ENCODE data around the gene SFXN2.
A peak's percentile ranks its signal among the peaks of the same experiment; 100 is the strongest.
"Not testable (repeated sequence)": the region's sequence is repeated elsewhere in the genome, so short reads cannot be mapped to it uniquely, and the experiment has no call there.

Gene SFXN2

DNA sequence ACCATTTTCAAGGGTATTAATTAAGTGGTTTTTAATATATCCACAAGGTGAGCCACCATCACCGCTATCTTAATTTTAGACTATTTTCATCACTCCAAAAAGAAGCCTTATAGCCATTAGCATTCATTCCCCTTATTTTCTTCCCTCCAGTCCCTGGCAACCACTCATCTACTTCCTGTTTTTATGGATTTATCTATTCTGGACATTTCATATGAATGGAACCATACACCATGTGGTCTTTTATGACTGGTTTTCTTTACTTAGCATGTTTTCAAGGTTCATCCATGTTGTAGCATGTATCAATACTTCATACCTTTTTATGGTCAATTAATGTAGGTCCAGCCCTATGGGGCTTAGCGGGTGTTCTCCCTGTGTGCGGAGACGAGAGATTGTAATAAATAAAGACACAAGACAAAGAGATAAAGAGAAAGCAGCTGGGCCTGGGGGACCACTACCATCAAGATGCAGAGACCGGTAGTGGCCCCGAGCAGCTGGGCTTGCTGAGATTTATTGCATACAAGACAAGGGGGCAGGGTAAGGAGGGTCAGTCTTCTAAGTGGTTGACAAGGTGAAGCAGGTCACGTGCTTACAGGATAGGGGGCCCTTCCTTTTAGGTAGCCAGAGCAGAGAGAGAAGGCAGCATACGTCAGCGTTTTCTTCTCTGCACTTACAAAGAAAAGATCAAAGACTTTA, 44.0 kb downstream of the SFXN2 start:
- no peak for DNase-seq

DNA sequence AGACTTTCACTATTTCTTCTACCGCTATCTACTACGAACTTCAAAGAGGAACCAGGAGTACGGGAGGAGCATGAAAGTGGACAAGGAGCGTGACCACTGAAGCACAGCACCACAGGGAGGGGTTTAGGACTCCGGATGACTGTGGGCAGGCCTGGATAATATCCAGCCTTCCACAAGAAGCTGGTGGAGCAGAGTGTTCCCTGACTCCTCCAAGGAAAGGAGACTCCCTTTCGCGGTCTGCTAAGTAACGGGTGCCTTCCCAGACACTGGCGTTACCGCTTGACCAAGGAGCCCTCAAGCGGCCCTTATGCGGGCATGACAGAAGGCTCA, 44.5 kb downstream of the SFXN2 start:
- DNase-seq: not testable (repeated sequence)

DNA sequence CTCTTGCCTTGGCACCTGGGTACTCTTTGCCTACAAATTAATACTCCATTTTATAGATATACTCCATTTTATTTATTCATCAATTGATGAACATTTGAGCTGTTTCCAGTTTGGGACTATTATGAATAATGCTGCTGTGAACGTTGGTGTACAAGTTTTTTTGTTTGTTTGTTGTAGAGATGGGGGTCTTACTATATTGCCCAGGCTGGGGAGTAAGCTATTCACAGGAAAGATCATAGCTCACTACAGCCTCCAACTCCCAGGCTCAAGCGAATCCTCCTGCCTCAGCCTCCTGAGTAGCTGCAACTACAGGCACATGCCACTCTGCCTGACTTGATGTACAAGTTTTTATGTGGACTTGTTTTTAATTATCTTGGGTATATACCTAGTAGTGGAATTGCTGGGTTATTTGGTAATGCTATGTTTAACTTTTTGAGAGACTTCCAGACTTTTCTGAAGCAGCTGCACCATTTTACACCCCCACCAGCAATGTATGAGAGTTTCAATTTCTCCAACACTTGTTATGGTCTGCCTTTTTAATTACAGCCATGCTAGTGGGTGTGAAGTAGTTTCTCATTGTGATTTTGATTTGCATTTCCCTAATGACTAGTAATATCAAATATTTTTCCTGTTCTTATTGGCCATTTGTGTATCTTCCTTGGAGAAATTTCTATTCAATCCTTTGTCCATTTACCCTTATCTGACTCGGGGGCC, 45.2 kb downstream of the SFXN2 start:
- no peak for DNase-seq

DNA sequence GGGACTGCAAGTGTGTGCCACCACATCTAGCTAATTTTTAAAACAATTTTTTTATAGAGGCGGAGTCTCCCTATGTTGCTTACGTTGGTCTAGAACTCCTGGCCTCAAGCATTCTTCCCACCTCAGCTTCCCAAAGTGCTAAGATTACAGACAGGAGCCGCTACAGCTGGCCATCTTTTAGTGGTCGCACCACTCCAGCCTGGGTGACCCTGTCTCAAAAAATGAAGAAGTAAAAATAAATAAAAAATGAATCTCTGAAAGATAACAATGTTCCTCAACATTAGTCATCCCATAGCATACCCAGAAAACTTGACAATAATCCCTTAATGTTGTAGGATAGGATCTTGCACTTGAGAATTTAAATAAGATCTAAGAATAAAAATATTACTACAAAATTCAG, 47.5 kb downstream of the SFXN2 start:
- DNase-seq: no peak

DNA sequence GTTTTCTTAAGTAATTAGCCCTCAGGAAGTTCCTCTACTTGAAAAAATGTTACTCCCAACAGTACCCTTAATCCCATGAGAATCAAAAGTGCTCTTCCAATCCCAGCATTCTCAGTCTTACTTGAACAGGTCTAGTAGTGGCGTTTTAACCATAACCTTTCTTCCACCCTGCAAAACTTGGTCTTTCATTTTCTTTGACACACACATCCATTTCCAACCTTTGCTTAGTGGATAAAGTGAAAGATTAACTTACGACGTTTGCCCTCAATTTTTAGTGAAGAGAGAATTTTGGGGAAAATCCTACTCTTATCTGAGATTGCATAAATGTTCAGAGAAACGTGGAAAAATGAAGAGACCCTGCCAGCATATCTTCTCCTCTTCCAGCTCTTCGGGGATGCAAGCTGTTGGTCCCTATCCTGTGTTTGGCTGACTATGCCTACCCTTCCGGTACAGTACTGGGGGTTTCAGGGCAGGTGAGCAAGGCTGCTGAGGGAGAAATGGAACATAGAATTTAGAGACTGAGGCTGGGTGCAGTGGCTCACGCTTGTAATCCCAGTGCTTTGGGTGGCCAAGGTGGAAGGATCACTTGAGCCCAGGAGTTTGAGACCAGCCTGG, 48.1 kb downstream of the SFXN2 start:
- DNase-seq: no peak

DNA sequence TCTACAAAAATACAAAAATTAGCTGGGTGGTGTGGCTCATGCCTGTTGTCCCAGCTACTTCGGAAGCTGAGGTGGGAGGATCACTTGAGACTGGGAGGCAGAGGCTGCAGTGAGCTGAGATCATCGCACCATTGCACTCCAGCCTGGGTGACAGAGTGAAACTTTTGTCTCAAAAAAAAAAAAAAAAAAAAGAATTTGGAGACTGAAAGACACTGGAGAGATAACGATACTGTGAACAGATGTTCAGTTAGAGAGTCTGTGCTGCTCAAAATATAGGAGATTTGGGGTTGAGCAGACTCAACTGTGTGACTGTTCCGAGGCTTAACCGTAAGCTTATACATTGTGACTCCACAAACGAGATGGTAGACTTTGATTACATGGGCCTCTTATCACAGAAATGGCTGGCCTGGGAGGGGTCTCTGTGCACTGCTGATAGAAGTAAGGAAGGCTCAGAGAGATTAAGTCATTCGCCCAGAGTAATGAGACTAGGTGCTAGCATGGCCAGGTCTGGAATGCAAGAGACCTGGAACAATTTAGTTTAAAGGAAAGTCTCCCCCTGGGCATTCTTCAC, 48.7 kb downstream of the SFXN2 start:
- no peak for DNase-seq

DNA sequence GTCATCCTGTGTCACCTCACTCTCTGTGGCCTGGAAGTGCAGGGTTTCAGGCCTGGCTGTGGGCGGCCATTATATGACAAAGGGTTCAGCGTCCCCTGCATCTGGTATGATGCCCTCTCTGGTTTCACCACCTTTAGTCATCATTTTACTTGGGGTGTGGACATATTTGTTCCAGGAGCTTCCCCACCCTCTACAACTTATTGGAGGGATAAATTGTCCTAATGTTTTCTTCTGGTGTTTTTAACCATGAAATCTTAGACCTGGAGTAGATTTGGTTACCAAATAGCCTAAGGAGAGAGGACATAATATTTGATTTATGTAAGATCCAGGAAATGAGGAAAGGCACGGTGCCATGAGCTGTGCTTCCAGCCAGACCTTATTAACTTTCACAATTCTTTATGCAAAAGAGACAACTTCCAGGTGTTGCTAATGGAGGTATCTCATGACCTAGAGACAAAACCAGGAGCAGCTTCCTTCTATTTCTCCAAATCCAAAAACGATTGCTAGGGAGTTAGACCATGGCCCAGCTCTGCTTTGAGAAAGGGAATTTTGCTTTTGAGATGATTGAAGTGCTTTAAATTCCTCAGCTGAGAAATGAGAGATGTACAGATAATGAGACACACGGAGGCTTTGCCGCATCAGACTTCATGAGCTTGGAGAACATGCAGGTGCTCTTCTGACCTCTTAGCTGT, 50.2 kb downstream of the SFXN2 start:
- DNase-seq: no peak

DNA sequence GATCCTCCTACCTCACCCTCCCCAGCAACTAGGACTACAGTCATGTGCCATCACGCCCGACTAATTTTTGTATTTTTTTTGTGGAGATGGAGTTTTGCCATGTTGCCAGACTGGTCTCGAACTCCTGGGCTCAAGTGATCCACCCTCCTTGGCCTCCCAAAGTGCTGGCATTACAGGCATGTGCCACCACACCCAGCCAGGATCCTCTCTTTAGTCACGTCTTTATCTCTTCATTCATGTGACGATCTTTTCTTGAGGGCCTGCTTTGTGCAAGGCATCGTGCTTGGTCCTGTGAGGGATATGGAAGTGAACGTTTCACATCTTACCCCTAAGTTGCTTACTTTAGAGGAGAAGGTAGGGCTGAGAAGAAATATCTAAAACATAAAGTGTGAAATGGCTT, 50.9 kb downstream of the SFXN2 start:
- DNase-seq: no peak

DNA sequence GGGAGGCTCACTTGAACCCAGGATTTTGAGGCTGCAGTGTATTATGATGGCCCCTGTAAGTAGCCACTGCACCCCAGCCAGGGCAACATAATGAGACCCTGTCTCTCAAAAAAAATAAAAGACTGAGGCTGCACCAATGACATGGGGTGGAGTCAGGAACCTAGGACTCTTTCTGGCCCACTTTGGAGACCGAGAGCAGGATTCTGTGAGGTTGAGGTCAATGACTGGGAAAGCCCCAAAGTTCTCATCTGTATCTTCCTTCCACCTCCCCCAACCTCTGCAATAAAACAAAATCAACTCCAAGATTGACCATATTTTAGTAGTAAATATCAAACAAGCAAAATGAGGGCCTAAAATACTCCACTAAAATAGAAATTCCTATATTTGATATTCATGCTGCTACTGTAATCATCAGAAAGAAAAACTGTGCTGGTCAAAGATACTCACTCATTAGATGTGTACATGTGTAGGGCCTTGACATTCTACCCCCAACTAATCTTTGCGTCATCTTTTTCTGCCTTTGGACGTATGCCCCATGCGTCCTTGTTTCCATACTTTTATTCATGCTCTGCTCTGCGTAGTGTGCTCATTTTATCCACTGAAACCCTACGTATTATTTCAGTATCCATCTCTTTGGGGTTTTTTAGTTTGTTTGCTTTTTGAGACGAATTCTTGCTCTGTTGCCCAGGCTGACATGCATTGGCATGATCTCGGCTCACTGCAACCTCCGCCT, 53.2 kb downstream of the SFXN2 start:
- DNase-seq: no peak

DNA sequence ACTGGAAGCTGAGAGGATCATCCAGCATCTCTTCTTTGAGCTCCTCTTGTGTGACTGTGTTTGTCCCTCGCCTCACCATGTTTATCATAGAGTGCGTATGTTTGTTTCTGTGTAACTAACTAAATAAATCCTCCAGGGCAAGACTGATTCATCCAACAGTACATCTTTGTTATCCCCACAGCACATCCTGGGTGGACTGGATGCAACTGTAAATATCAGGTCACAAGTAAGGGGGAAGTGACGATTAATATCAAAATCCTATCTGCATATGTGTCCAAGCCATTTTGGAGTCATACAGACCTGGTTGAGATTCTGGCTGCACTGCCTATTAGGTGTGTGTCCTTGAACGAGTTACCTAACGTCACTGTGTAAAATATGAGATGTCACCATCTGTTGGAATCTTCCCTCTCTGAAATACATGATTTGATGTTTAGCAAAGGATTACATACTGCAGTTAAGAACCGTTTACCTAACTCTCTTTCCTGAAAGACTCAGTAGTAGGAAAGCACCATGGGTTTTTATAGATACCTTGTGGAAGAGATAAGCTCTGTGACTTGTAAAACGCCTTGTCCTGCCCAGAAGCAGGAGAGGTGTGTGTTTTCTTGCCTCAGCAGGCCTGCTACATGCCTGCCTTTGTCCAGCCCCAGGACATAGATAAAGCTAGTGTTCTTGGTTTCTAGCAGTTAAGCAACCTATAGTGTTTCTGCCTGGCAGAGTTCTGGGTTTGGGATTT, 55.1 kb downstream of the SFXN2 start:
- no peak for DNase-seq

DNA sequence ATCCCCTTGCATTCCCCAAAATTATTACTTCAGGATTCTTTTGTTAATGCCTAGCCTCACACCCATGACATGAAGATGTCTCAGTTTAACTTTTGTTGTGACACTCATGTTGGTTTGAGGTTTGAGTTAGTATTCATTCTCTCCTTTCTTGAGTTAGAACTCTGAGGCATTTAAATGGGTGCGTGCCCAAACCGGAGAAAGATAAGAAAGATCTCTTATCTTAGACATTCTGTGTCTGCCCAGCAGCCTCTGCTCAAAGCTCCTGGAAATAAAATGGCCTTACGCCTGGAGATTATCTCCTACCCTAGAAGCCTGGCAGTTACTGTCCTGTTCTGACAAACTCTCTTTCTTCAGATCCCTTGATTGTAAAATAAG, 55.7 kb downstream of the SFXN2 start:
- no peak for DNase-seq

DNA sequence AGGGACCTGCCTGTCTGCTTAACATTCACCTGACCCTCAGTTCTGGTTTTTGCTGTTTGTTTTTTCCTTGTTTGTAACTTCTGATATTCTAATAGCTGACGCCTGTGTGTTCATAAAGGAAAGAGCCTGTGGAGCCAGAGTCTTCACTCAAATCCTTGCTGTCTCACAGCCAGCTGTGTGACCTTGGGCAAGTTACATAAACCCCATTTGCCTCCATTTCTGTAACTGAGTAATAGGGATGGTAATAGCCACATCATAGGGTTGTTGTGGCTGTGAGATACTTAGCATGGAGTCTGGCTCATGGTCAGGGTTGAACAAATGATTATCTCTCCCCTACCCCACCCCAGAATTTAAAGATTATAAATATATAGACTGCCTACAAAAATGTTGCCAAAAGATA, 56.4 kb downstream of the SFXN2 start:
- DNase-seq: no peak

DNA sequence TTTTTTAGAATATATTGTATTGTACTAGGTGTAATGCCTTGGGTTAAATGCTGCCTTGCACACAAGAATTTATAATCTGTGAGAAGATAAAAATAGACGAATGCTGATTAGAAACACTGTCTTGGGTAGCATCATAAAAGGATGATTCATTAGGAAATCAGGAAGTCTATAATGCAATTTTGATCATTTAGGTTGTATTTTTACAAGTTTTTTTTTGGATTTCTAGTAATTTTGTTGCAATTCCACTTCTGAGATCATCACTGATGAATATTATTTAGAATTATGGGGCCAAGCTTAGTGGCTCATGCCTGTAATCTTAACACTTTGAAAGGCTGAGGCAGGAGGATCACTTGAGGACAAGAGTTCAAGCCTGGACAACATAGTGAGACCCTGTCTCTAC, 58.9 kb downstream of the SFXN2 start:
- no peak for DNase-seq

DNA sequence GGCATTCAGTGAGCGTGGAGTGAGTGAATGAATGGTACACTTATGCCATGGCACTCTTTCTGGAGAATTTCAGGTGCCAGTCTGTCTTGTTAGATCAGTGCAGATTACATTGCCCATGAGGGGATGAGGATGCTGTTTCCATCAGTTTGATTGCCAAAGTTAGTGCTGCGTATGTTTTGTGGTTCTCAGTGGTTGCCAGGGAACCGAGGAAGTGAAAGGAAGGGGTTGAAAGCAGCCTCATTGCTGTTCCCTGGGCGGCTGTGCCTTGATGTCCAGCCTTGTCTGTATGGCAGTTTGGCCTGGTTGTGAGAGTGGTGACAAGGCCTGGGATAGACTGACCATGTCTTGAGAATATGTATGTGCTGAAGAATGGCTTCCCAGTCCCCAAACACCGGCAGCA, 59.5 kb downstream of the SFXN2 start:
- peak; percentile 38 for DNase-seq

DNA sequence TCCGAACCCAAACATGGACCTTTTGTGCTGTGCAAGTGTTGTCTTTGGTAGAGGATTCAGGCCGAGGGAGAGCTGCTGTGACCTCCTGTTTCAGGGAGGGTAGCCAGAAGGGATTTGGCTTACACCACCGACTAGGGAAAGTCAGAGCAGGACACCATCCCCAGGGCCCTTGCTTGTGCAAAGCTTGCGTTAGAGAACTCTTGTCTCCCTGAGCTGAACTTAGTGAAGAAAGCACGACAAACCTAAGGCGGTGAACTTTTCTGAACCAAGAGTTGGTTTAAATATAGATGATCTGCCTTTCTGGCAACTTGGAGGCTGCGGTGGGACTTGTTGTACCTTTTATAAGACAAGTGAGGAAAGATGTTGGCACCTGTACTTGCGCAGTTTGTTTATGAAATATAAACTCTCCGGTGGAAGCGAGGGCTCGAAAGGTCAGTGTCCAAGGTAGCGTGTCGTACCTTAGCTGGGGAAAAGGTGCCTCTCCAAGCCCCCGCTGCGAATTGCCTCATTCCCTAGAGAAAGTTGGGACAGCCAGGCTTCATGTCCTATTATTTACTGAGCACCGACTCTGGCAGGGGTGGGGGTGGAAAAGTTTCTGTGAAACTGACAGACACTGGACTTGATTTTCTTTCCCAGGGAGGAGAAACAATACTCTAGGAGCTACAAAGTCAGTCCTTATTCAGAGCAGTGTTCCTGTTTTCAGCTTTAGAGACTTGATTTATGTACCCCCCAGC, 60.9 kb downstream of the SFXN2 start:
- DNase-seq: no peak

DNA sequence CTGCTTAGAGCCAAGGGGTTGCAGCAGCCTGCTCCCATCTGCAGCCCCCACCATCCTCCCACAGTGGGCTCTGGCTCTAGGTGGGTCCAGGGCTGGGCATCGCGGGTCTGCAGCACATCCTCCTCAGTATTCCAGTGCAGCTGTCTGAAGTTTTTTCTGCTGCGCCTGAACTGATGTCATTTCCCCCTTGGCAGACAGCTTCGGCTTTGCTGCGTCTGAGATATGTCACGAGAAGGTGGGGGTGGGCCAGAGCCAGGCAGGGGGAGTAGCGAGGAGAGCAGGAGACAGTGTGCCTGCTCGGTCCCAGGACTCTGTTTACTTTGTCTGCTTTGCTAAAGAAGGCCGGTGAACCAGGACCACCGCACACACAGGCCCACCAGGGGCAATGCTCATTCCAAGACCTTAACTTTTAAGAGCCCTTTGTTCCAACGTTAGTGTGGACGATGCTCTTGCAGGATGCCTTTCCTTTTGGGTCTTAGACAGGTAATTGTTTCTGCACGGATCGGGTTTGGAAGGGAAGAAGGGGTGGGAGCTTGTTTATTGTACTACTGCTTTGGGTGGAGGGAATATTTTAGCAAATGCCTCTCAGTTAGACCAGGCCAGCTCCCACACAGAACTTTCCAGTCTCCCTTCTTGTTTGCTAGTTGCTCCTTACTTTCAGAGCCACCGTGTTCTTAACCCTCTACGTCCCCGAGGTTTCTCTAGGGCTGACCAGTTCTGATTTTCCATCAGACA, 61.7 kb downstream of the SFXN2 start:
- DNase-seq: peak; percentile 23

DNA sequence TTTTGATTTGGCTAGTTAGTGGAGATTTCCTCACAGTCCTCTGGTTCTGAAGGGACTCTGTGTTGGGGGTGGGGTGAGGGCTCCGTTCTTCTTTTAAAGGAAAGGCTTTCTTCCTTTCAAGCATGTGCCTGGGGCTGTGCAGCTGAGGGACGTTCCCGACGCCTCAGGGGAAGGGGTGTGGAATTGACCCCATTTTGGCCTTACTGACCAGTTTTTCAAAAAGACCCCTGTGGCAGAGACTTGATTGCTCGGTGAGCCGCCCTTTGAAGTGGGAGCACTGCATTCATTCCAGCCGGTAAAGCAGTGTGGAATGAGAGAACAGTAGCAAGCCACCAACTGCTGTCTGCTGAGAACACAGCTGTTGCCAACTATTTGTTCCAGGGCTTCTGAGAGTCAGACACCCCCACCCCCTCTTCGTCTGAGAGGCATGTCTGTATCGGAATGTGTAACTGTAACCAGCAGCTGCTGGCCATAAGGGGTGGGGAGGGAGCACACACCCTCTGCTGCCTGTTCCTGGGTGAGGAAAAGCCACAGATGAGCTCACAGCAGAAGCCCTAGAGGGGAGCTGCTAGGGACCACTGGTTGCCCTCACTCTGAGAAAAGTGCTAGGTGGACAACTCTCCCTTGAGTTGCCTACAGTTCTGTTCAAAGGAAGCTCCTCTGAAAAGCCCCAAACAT, 62.5 kb downstream of the SFXN2 start:
- DNase-seq: no peak

DNA sequence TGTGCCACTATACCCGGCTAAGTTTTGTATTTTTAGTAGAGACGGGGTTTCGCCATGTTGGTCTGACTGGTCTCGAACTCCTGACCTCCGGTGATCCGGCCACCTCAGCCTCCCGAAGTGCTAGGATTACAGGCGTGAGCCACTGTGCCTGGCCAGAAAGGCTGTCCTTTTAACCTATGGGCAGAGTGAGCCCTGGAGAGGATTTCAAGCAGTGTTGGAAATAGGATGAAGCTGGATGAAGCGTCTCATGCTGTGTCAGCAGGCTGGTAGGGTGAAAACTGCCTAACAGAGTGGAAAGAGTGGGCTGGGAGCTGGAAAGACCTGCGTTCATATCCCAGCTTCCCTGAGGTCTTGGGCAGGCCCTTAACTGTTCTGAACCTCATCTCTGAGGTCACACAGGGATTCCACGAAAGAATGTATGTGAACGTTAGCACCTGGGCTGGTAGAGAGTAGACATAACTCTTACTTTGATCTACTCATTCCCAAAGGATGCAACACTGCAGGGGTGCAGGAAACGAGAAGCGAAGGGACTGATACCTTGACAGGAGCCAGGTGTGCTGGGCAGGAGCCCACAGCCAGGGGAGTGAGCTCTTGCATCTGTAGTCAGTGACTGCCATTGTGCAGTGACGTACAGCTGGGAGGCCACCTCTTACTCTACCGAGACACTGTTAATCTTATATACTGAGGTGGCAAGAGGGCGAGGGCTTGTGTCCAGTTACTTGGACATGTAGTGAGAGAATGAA, 63.4 kb downstream of the SFXN2 start:
- DNase-seq: no peak

DNA sequence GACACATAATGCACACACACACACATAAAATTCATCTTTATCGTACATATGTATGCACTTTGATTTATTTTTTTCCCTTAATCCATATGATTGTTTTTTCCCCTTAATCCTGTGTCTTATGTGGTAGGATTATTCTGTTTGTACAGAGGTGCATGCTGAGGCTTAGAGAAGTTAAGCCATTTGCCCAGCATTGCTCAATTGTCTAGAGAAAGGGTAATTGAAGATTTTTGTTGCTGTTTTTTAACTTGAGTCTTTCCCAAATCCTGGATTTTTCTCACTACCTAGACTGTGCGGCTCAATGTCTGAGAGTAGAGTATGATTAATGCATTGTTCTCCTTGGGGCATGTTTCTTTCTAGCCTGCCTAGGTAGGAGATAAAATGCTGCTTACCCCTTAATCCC, 64.3 kb downstream of the SFXN2 start:
- DNase-seq: no peak

Measured in CD4-positive, alpha-beta T cell treated with Interleukin-17A for 1 hour (primary cell).